ENCODE results near the gene ATF6.

DNA sequence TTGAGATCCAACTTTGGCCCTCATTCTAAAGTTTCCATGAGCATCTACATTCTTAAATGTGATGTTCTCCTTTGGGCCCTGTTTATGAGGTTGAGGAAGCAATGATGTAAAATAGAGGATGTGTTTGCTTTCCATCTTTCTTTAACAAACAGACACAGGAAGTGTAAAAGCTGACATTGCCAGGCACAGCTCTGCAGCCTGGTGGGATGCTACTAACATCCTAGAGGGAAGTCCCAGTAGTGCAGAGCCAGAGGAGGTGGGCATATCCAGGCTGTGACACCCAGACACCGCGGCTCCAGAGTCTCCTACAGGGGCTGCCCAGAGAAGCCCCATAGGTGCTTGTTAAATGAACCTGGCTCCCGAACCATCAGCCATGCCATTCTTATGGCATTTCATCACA lies 241.3 kb downstream of the ATF6 start:
- no peak for TF ChIP-seq POLR2AphosphoS5 (IDR thresholded peaks at IDR 0.05; ENCODE audit: borderline replicate concordance, low read depth, low read length)
- TF ChIP-seq EZH2 (IDR thresholded peaks at IDR 0.05), result no peak
- TF ChIP-seq FOXP2 (optimal IDR thresholded peaks at IDR 0.05; ENCODE audit: control extremely low read depth, extremely low read length, insufficient read depth), result no peak
